Left ventricle myocardium superior (tissue), 1 donor: ENCODE results near the gene POU2F1. TPM values are rescaled to one million over a fixed set of nuclear protein-coding genes. Genes with fewer than 3 reads are reported as not detected.

Source experiments
- ATAC-seq: fragments of 200-7000 bp; cut with Tn5 transposase; one replicate; pipeline ENCODE4 v1.9.1; 2020; ENCODE audit warnings: mild to moderate bottlenecking, moderate library complexity
- DNase-seq: peaks from one replicate; pipeline ENCODE4 v3.0.0-alpha.2; 2020
- intact Hi-C: fragments of 100-400 bp; cut with micrococcal nuclease; formaldehyde crosslinking; loops from one replicate; pipeline ENCODE4 v1.11.0; 2022
- total RNA-seq: library from RNA; stranded (reverse); fragmentation: NEBNext Ultra II Directional; extraction: Animal tissue kit (Norgen Biotek cat#: 25700); gene quantifications from one replicate; pipeline ENCODE4 v1.2.1, GENCODE V29; 2021
- donor health status: DM: no; HTN: yes; CAD: no; lungs with severe emphysema.

Gene POU2F1
- total RNA-seq, 1 donor from 2014 or later = 5.9 TPM

- intact Hi-C loops = no loop called here
- ATAC-seq = no peak
- DNase-seq = no peak
These were observed 112.4 kb downstream of the POU2F1 start for GRCh38 chr1:167333124-167333523.

GRCh38 chr1:167333703-167334102 lies 113.0 kb downstream of the POU2F1 start:
- DNase-seq = no peak
- intact Hi-C loops = no loop called here
- no peak for ATAC-seq

GRCh38 chr1:167339405-167339804 lies 118.7 kb downstream of the POU2F1 start:
- DNase-seq (no peak), ATAC-seq (no peak)
- intact Hi-C loops = no loop called here

GRCh38 chr1:167342846-167343245 lies 122.2 kb downstream of the POU2F1 start:
- intact Hi-C loops = no loop called here
- no peak for ATAC-seq
- DNase-seq = no peak

- ATAC-seq (no peak), DNase-seq (no peak)
- intact Hi-C loops = no loop called here
These were observed 123.4 kb downstream of the POU2F1 start for GRCh38 chr1:167344112-167344511.

- intact Hi-C loops = no loop called here
- DNase-seq (no peak), ATAC-seq (no peak)
These were observed 124.1 kb downstream of the POU2F1 start for GRCh38 chr1:167344615-167345385.

GRCh38 chr1:167345386-167345733 lies 124.7 kb downstream of the POU2F1 start:
- no peak for DNase-seq
- intact Hi-C loops = no loop called here
- ATAC-seq = no peak

- ATAC-seq (no peak), DNase-seq (no peak)
- intact Hi-C loops = no loop called here
These were observed 136.6 kb downstream of the POU2F1 start for GRCh38 chr1:167357305-167357704.

- ATAC-seq = no peak
- intact Hi-C loops = no loop called here
- DNase-seq = no peak
These were observed 138.6 kb downstream of the POU2F1 start for GRCh38 chr1:167359295-167359694.

- DNase-seq (no peak), ATAC-seq (no peak)
- intact Hi-C loops = no loop called here
These were observed 139.4 kb downstream of the POU2F1 start for GRCh38 chr1:167360120-167360519.

GRCh38 chr1:167362638-167363037 lies 142.0 kb downstream of the POU2F1 start:
- intact Hi-C loops = no loop called here
- no peak for ATAC-seq

GRCh38 chr1:167364826-167365225 lies 144.1 kb downstream of the POU2F1 start:
- intact Hi-C loops = no loop called here
- ATAC-seq = no peak

More at GRCh38 chr1:167362638-167363037, 142.0 kb downstream of the POU2F1 start:
- DNase-seq = no peak

GRCh38 chr1:167365360-167365759 lies 144.7 kb downstream of the POU2F1 start:
- intact Hi-C loops = no loop called here
- DNase-seq (no peak), ATAC-seq (no peak)

More at GRCh38 chr1:167364826-167365225, 144.1 kb downstream of the POU2F1 start:
- no peak for DNase-seq

- intact Hi-C loops = no loop called here
- ATAC-seq (no peak), DNase-seq (no peak)
These were observed 147.0 kb downstream of the POU2F1 start for GRCh38 chr1:167367705-167368104.

GRCh38 chr1:167369175-167369574 lies 148.5 kb downstream of the POU2F1 start:
- ATAC-seq (no peak), DNase-seq (no peak)
- intact Hi-C loops = no loop called here

GRCh38 chr1:167369933-167370332 lies 149.2 kb downstream of the POU2F1 start:
- no peak for ATAC-seq
- no peak for DNase-seq
- intact Hi-C loops = no loop called here

GRCh38 chr1:167371030-167371429 lies 150.3 kb downstream of the POU2F1 start:
- ATAC-seq = no peak
- intact Hi-C loops = no loop called here
- no peak for DNase-seq

- intact Hi-C loops = no loop called here
- no peak for DNase-seq
- peak; percentile 81 for ATAC-seq
These were observed 152.7 kb downstream of the POU2F1 start for GRCh38 chr1:167373398-167373797.

GRCh38 chr1:167373986-167374385 lies 153.3 kb downstream of the POU2F1 start:
- peak; percentile 68 for ATAC-seq
- intact Hi-C loops = no loop called here
- DNase-seq = no peak

- no peak for ATAC-seq
These were observed 155.3 kb downstream of the POU2F1 start for GRCh38 chr1:167375949-167376348.

GRCh38 chr1:167387251-167387910 lies 166.7 kb downstream of the POU2F1 start:
- DNase-seq (no peak), ATAC-seq (peak; percentile 47)
- intact Hi-C loops = no loop called here

More at GRCh38 chr1:167375949-167376348, 155.3 kb downstream of the POU2F1 start:
- no peak for DNase-seq
- intact Hi-C loops = no loop called here
